Mucosa of descending colon (tissue), 3 donors: Measurements from ENCODE around the gene ZGPAT. TPM values are rescaled to one million over a fixed set of nuclear protein-coding genes. Genes with fewer than 3 reads are reported as not detected.

Experiments used
- ATAC-seq: fragments of 200-7000 bp; cut with Tn5 transposase; one replicate; pipeline ENCODE4 v1.9.1; 2020; ENCODE audit warnings: mild to moderate bottlenecking, moderate library complexity
- DNase-seq, 3 donors: peaks; one replicate each; pipeline ENCODE4 v3.0.0-alpha.2; 2020
- H3K36me3 ChIP-seq: fragments of 200-600 bp; one replicate; pipeline ENCODE4 v1.8.0; 2021; ENCODE audit warnings: low read depth, mild to moderate bottlenecking
- H3K4me1 ChIP-seq: fragments of 200-600 bp; one replicate; pipeline ENCODE4 v1.8.0; 2021; ENCODE audit warnings: low read depth, mild to moderate bottlenecking
- H3K4me3 ChIP-seq: fragments of 200-600 bp; one replicate; pipeline ENCODE4 v1.8.0; 2021; ENCODE audit warnings: mild to moderate bottlenecking
- H3K9me3 ChIP-seq: fragments of 200-600 bp; one replicate; pipeline ENCODE4 v1.8.0; 2021; ENCODE audit warnings: mild to moderate bottlenecking
- CTCF ChIP-seq: fragments of 200-600 bp; IDR thresholded peaks from one replicate; pipeline ENCODE4 v1.8.0; 2022; ENCODE audit warnings: antibody characterized with exemption, mild to moderate bottlenecking
- intact Hi-C, 2 donors: fragments of 100-400 bp; cut with DNase I in 1 of 2; cut with micrococcal nuclease in 1 of 2; formaldehyde crosslinking; loops; one replicate each; pipeline versions ENCODE4 v1.11.0 to v1.11.1; 2022; cut with DNase I, micrococcal nuclease
- total RNA-seq, 3 donors: library from RNA; stranded (reverse); fragmentation: NEBNext Ultra II Directional in 2 of 3; extraction: Animal tissue kit (Norgen Biotek cat#: 25700) in 2 of 3; gene quantifications; one replicate each; pipeline versions ENCODE4 v1.2.1 to v1.2.4, GENCODE V29; 2021 to 2023
- donor health status: DM: no; HTN: no; CAD: no; lungs with moderate emphysema.
- donor health status: DM: no; HTN: no; CAD: no.
- donor health status: DM: no; HTN: yes; CAD: no.

Gene ZGPAT
- total RNA-seq, 3 donors from 2014 or later: 24.3 to 34.0 (median 31.7) TPM

GRCh38 chr20:63758152-63758551, 50.3 kb downstream of the ZGPAT start:
- ATAC-seq: no peak
- TF ChIP-seq CTCF: no peak
- no peaks in the 10 kb centered on the region for H3K36me3 ChIP-seq
- no peaks in the 10 kb centered on the region for H3K9me3 ChIP-seq
- no peak overlapping the region for H3K4me3 ChIP-seq
- H3K4me1 ChIP-seq: no peaks in the 10 kb centered on the region
- DNase-seq: peak in 1 of 3 donors; percentile 8
- intact Hi-C loops: no loop called here

GRCh38 chr20:63759377-63759901, 51.6 kb downstream of the ZGPAT start:
- peak in 1 of 3 donors; percentile 4 for DNase-seq
- Histone ChIP-seq H3K9me3 (no peaks in the 10 kb centered on the region), H3K4me3 (no peak overlapping the region), H3K4me1 (no peaks in the 10 kb centered on the region), H3K36me3 (no peaks in the 10 kb centered on the region)
- no peak for ATAC-seq
- intact Hi-C loops: no loop called here
- TF ChIP-seq CTCF: no peak

GRCh38 chr20:63765082-63765873, 57.4 kb downstream of the ZGPAT start:
- TF ChIP-seq CTCF: no peak
- intact Hi-C loops: no loop called here
- DNase-seq: no peak
- H3K9me3 ChIP-seq: no peaks in the 10 kb centered on the region
- H3K4me1 ChIP-seq: no peaks in the 10 kb centered on the region
- ATAC-seq: no peak
- H3K36me3 ChIP-seq: no peaks in the 10 kb centered on the region
- no peak overlapping the region for H3K4me3 ChIP-seq

DNA sequence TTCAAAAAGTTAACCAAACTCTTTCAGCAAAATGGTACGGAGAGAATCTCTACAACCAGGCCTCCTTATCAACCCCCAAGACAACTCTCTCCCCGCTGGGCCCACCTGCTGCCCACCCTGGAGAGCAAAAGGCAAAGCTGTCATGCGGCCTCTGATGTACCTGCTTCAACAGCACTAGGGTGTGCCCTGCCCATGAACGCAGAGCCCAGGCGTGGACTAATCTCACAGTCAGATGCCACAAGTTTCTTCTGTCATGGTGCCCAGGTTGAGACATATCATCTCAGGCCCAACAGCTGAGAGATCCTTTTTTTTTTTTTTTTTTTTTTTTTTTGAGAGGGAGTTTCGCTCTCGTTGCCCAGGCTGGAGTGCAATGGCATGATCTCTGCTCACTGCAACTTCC, 58.1 kb downstream of the ZGPAT start:
- H3K4me1 ChIP-seq: no peaks in the 10 kb centered on the region
- H3K9me3 ChIP-seq: no peaks in the 10 kb centered on the region
- intact Hi-C loops: no loop called here
- DNase-seq: no peak
- H3K36me3 ChIP-seq: no peaks in the 10 kb centered on the region
- no peak for TF ChIP-seq CTCF
- ATAC-seq: no peak
- no peak overlapping the region for H3K4me3 ChIP-seq

DNA sequence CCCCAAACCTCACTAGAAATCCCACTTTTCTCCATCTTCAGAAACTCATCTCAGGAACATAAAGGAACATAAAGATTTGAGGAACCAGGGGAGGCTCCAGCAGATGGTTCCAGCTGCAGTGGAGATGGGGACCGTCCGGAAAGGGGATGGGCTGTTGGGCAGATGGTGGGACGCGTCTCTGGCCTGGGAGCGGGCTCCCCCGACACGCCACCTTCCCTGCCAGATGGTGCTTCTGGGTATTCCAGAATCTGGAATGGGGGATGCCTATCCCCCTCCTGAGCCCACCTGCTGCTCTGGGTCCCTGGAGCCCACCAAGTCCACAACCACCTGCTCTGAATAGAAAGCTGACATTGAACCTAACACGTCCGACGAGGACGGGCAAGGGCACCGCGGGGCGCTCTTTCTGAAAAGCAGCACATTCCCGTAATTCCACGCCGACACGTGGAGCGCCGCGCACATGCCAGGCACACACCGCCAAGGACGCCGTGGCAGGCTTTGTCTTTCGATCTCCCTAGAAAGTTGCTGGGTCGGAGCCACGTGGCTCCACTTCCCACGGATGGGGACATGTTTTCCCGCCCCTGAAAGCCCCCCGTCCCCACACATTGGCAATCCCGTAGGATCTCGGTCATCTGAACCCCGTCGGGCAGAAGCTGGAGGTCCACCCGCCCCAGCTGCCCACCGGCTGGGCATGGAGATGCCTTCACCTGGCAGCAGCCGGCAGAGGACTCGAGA, 59.0 kb downstream of the ZGPAT start:
- Histone ChIP-seq H3K36me3 (no peaks in the 10 kb centered on the region), H3K4me3 (no peak overlapping the region), H3K4me1 (no peaks in the 10 kb centered on the region), H3K9me3 (no peaks in the 10 kb centered on the region)
- ATAC-seq (no peak), DNase-seq (no peak)
- TF ChIP-seq CTCF: no peak
- intact Hi-C loops: no loop called here
